ENCODE results near the gene CNTN5.

The CNTN5 gene

DNA sequence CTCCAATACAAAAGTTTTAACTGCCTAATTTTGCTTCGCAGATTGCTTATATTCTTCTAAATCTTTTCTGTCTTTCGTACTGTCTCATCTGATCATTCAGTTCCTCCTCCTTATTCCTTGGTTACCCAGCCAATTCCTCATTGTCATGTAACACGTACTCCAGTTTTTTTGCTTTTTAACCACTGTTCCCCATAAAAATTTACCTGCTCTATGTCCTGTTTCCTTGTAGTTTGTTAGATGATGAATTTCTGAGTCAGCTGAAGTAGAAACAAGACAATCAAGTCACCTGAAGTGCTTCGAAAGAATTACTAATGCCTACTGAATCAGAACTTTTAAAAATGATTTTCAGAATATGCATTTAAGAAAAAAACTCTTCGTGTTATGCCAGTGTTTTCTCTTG, 150.6 kb downstream of the CNTN5 start:
- DNase-seq = no peak

DNA sequence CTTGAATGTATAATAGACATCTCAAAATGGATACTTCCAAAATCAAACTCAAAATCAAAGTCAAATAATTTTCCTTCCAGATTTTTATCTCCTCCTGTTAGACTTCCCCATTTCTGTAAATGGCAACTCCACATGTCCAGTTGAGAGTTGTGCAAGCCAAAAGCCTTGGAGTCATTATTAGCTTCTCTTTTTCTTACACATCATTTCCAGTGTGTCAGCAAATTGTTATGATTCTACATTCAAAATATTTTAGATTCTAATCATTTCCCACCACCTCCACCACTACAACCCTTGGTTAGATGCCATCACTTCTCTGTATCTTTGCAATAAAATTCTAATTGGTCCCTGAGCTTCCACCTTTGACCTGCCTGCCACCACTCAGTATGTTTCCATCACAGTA, 155.7 kb downstream of the CNTN5 start:
- no peak for DNase-seq

DNA sequence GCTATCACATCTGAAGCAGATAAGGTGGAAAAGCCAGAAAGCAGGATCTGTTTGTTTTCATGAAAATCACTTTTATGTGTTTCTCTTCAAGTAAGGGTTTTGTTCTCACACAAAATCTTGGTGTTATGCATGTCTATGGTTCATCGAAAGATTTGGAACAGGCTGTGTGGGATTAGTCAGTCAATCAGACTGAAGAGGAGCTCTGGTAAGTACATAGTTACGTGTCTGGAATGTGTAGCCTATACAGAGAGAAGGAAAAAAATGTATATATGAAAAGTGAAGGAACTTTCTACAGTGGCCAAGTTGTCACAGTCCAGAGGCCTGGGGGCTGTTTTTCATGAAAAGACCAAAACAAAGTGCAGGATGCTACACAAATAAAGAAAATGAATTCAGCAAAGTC, 156.7 kb downstream of the CNTN5 start:
- no peak for DNase-seq

DNA sequence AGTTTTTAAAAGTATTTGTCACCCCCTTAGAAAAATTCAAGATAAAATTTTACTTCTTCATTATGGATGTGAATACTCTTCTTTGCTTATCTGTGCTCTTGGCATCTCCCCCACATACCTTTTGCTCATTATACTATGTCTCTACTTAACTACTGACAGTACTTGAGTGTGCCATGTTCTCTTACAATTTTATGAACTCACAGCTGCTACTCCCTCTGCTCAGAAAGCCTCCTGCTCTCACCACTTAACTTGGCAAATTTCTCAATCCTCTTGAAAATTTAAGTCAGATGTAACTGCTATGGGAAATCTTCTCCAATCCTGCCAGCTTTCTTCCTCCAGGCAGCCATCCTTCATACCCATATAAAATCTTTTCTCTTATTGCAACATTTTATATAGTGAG, 163.4 kb downstream of the CNTN5 start:
- DNase-seq = no peak

DNA sequence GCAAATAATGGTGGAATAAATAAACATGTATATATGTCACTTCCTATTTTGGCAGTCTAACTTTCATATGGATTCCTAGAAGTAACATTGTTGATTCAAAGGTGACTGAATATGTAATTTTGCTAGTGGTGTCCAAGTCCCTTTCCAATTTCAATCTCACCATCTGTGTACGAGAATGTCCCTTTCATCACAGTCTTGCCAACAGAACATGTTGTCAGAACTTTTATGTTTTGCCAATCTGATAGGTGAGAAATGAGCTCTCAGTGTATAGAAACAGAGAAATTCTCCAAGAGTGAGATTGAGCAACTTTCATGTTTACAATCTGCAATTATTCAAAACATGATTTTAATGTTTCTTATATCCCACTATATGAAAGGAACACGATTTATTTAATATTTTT, 167.5 kb downstream of the CNTN5 start:
- DNase-seq = no peak

DNA sequence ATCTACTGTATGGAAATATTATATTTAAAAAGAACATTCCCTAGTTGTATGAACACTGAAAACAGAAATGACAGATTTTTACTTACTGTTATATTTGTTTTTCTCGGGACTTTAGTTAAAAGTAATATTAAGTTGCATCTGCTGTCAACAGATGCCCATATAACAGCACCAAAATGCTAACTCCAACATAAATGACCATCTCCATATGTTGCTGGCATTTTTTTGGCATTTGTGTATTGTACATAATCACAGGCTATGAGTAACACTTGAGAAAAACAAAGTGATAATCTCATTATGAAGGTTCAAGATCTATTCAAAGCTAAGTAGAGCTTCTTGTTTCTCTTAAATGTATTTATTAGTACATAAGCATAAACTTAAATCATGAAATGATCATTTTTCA, 172.0 kb downstream of the CNTN5 start:
- DNase-seq = no peak

DNA sequence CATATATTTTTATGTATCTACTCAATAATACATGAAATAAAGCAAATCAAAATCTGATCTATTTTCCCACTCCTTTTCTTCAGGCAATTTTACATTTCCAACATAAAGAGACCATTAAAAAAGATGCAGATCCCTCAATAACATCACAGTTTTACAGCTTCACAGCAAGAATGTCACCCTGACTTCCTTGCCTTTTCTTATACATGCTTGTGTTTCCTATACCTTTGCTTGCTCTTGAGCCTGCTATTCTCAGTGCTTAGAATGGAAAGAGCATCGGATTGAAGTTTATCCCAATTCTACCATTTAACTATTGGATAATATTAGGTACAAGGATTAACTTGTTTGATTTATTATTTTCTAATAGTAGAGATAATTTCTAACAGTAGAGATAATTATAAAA, 176.7 kb downstream of the CNTN5 start:
- no peak for DNase-seq

DNA sequence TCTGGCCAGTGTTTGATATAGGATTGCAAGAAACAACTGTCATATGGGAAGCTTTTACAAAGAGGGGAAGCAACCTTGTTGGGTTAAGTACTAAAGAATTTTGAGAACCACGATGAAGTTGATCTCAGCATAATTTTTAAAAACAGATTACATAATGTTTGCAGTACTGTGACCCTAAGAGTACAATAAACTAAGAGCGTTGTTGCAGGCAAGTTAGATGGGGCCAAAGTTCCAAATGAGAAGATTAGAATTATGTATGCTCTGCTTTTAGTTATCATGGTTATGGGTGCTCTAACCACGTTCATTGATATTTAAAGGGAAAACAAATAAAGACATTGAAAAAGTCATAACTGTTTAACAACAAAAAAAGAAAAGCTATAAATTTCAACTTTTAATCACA, 177.5 kb downstream of the CNTN5 start:
- no peak for DNase-seq

DNA sequence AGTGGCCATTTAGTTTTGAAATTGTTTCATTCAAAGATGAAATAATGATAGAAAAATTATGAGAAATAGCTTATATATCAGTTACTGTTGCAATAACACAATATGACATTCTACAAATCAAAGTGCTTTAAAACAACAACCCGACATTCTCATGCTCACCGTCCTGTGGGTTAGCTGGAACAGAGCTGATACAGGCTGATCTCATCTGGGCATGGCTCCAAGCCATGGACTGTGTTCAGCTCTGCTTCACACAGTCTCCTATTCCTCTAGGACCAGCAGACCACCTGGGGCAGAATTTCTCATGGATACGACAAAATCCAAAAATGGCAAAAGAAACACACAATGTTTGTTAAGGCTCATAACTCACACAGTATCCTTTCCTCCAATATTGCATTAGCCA, 178.6 kb downstream of the CNTN5 start:
- no peak for DNase-seq

DNA sequence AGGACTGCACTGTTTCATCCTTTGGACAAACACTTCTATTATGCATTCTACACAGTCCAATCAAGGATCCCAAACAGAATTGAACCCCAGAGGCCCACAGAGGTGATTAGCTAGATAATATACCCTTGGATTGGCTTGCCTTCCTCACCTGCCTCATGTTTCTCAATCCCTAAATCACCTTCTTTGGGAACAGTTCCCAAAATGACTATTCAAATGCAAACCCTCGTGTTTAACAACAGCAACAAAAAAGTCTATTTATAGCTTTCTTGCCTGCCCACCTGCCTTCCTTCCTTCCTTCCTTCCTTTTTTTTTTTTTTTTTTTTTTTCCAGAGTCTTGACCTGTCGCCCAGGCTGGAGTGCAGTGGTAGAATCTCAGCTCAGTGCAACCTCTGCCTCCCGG, 180.0 kb downstream of the CNTN5 start:
- no peak for DNase-seq

DNA sequence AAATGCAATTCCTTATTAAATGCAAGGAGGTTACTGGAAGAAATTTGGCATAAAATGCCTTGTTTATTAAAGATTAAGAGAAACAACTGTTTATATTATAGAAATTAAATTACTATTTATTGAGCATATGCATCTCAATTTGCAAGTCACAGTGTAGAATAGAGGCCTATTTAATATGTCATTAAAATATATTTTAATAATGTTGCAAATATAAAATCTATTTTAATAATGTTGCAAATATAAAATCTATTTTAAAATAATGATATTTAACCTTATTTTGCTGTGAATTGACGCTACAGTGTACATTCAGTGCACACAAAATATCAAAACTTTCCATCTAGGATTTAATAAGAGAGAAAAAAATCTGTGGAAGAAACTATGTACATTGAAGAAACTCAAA, 188.1 kb downstream of the CNTN5 start:
- DNase-seq = no peak

DNA sequence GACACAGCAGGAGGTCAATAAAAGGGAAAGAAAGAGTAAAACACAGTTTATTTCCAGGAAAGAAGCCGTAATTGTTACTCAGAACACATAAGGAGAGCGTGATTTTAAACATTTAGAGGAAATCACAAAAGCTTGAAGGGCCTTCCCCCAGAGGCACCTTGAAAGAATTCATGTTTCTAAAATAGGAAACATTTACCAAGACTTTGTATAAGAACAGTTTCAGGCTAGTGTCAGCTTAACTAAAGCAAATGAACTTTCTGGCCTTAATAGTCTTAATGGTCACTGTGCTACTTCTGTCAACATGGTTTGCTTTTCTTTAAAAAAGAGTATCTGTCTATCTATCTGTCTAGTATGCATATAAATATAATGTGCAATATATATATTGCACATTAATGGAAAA, 208.8 kb downstream of the CNTN5 start:
- no peak for DNase-seq

DNA sequence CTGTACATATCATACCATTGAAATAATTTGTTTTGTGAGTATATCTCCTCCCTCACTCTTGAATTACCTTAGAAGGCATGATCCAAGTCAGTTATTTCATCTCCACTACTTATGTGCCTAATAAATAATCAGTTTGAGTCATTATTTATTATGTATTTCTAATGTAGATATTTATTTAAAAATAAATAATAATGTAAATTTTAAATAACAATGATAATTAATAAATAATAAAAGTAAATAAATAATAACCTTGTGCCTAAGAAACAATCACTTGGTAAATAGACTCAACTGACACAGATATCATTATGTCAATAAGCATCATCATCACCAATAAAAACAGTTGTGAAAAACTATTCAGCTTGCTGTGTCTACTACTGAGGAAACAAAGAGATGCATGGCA, 213.8 kb downstream of the CNTN5 start:
- DNase-seq = no peak

DNA sequence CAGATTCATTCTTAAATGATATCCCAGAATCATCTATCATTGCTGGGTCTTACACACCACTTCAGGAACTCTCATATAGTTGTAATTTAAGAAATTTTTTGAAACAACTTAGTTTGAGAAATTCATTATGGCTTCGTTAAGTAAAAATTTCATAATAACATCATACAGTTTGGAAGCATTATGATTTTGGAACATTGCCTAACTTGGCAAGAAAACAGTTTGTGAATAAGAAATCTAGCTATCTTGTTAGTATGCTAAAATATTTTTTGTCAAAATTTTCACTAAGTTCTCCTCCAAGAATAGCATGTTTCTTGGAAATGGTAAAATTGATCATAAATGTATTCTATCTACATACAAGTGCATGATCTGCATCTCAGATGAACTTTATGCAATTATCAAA, 217.7 kb downstream of the CNTN5 start:
- no peak for DNase-seq

DNA sequence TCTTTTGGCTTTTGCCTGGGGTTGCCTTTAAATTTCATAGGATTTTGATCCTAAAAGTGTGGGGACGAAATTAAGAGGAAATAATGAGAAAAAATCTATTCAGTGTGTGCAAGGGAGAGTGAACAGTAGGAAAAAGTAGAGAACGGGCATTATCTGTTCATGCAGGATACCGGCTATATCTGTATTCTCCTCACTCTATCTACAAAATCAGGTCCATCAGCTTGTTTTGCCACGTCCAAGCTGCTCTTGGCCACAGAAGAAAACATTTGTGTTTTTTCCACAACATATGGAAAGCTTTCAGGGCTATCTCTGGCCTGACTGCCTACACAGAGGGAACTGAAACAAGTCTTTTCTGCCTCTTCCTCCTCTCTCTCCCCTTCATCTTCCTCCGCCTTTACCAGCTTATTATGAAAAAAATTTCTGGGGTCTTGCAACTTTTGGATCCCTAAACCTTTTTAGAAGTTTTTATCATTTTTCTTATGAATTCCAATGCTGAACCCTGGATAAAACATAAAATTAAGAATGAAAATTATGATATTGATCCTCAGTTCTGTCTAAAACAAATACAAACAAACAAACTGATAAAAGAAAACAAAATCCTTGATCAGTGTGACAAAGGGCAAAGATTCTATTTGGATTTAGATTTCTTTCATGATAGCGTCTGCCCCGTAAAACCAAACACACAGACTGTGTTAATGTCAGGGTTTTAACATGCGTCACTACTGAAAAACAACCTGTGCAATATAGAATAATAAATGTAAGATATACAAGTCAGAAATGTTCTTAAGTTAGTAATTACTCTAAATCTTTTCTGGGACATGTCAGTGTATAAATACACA, 219.7 kb downstream of the CNTN5 start:
- no peak for DNase-seq

DNA sequence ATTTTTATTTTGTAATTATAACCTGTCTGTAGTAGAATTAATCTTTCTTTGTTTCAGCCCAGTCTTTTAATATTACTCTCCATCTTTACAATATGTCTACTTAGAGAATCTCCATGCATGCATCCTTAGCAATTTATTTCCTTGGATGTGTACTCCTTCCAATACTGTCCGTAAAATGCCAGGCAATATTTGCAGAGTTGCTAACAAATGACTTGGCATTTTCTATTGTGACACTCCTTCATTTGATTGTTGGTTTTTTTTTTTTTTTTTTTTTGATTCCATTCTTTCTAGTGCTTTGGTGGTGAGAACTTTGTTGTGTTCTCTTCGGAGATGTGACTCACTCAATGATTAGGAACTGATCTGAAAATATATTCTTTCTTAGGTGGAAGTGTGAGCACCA, 220.3 kb downstream of the CNTN5 start:
- no peak for DNase-seq

DNA sequence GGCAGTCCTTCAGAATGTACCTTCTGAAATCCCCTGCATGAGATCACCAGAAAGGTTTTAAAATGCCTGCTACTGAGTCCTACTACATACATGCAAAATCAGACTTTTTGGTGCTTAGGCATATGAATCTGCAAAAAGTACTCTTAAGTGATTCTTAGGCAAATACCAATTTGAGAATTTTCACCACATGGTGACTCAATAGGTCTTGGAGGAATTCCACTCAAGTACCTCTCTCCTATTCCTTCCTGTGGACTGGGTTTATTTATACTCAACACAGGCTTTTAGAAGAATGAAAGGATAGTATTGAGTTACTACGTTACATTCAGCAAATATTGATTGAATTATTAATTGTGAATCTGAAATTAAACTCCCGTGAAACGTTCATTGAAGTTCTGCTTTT, 223.9 kb downstream of the CNTN5 start:
- no peak for DNase-seq

DNA sequence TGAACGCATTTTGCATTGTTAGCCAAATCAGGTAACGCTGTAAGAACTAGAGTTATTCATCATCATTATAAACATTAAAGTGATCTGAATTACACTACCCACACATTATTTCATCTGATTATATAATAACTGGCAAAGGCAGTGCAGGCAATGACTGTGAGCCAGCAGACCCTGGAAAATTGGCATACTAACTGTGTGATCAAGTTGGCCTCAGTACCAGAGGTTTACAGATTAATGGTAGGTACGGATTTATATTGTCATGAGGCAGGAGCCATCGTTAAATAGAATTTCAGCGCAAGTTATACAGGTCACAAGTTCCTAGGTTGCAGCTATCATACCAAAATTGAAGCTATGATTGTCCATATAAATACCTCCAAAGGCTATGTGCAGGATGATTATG, 225.4 kb downstream of the CNTN5 start:
- DNase-seq = no peak

DNA sequence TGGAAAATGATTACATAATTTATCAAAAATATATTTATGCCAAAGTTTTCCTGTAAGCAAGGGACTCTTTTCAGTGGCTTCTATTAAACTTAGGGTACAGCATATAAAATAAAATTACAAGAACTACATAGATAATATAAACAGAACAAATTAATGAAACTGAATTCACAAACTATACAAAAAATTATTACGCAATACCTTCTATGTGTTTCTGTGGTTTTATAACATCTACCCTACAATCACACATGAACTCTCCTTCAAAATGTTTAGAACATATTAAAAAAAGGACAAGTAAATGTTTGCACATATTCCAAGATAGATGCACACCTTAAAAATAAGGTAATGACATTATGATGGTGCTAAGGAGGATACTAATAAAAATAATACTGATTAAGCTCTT, 235.9 kb downstream of the CNTN5 start:
- DNase-seq = no peak

DNA sequence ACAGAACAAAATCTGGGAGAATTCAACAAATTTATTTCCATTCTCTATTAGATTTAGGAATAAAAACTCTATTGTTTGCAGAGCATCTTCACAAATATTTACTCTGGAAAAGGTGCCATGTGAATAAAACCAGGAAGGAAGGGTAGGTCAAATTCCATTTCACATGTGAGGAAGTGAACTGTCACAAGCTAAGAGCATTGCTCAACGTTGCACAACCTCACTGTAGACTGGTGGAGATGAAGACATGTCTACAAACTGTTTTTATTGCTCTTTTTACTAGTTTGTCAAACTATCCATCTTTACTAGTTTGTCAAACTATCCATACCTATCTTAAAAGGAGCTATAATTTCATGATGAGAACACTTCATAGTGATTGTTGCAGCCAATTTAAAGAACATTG, 236.4 kb downstream of the CNTN5 start:
- no peak for DNase-seq

DNA sequence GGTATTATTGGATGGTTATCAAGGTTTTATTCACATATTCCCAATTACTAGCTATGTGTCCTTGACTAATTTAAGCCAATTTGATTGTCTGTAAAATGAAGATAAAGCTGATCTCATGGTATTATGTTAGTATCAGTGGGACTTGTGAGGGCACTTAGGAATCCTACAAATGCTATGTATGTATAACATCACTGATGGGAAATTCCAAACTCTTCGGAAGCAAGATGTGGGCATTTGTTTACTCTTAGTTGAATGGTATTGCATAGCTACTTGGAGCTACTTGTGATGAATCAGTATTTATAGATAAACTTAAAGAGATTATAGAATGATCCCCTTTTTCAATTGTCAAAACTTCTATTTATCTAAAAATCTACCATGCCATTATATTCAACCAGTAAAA, 239.9 kb downstream of the CNTN5 start:
- DNase-seq = no peak

DNA sequence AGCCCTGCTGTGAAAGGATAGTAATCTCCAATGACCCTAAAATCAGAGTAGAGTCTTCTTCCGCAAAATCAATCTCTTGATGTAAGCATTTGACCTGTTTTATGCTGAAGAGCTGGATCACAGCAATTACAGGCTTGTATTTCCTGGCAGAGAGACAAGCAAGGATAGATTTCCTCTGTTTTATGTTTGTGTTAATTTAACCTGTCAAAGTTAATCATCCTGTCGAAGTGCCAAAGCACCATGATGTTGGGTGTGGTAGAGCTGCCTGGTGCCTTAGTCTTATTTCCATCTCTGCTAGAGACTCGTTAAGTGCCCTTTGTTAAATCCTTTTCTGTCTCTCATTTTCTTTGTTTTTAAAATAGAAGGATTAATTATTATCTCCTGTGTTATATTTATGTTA, 248.1 kb downstream of the CNTN5 start:
- DNase-seq = no peak

DNA sequence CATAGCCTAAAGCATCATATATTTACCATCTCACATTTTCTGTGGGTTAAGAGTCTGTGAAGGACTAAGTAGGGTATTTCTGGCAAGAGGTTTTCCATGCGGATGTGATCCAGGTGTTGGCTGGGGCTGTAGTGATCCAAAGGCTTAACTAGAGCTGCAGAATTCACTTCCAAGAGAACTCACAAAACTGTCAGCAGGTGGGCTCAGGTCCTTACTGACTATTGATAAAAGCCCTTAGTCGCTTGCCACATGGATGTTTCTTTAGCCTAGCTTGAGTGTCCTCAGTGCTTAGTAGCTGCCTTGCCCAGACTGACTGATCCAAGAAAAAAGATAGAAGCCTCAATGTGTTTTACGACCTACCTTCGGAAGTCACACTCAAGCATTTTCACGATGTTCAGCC, 250.8 kb downstream of the CNTN5 start:
- DNase-seq = no peak

DNA sequence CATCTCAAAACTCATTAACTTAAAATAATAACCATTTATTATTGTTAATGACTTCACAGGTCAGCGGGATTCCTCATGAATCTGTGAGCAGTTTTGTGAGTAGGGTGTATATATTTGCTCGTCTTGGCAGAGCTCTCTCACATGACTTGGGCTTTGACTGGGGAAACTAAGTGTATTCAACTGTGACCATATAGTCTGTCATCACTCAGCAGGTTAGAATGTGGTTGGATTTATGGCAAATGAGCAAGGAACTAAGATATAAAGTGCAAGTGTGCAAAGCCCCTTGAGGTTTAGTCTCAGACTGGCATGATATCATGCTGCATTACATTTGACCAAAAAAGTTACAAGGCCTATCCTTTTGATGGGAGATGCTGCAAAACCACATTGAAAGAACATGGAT, 254.8 kb downstream of the CNTN5 start:
- DNase-seq = no peak

DNA sequence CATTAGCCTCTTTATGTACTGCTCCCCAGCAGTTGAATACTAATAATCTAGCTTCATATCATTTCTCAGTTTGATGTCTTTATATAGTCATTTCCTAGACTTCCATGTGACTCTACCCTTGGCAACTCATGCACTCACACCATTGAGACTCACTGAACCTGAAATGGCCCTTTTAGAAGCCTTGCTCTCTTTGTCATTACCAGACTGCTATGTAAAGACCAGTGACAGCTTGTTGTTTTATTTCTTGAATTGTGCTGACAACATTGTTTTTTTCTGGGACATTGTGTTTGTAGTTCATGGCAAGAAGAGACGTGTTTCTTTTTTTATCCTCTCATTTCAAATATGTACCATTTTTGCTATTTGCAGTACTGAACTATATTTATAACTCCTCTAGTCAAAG, 256.5 kb downstream of the CNTN5 start:
- no peak for DNase-seq

DNA sequence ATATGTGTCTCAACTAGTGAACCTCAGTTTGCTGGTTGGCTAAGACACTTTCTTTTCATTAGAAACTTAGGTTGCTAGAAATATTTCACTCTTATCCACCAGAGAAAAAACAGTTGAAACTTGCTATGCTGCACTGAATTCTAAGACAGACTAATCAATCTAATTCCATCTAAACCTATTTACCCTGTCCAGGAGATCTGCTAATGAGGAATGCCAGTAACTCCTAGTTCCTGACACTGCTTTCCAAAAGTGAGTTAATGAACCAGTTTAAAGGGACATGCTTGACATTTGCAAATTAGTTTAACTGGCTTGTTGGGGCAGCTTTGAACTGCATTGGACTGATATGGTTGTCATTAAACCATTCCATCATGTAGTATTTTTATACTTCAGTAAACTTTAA, 258.5 kb downstream of the CNTN5 start:
- no peak for DNase-seq
